CD8-positive, alpha-beta memory T cell (primary cell): ENCODE data around the gene ORC5. TPM values are rescaled to one million over a fixed set of nuclear protein-coding genes. Genes with fewer than 3 reads are reported as not detected.

ENCODE experiments used
- CTCF ChIA-PET: fragments of 350-600 bp; sonication (Branson Sonifier 250); formaldehyde crosslinking; loops from one replicate; lab custom pipeline; 2021; ENCODE audit warnings: antibody characterized with exemption; lab: Charles Lee
- POLR2A ChIA-PET: fragments of 350-600 bp; sonication (Branson Sonifier 250); formaldehyde crosslinking; loops from one replicate; lab custom pipeline; 2021; ENCODE audit warnings: antibody characterized with exemption; lab: Charles Lee
- DNase-seq, 5 donors: peaks; one replicate each; pipeline versions ENCODE4 v3.0.0 to v3.0.0-alpha.2; 2020 to 2022; ENCODE audit warnings: mixed read lengths in 1 of 5
- H3K27ac ChIP-seq: one replicate; pipeline ENCODE4 v1.7.0; 2013; ENCODE audit warnings: low read depth, mild to moderate bottlenecking, low read length, moderate library complexity
- H3K27me3 ChIP-seq: 2 replicates; pipeline ENCODE4 v1.7.0; 2013; ENCODE audit warnings: low read length, mild to moderate bottlenecking; ENCODE audit not compliant: insufficient read depth, poor library complexity, severe bottlenecking
- H3K36me3 ChIP-seq: 2 replicates; pipeline ENCODE4 v1.7.0; 2013; ENCODE audit warnings: mild to moderate bottlenecking, low read length, moderate library complexity; ENCODE audit not compliant: insufficient read depth
- H3K4me1 ChIP-seq: 2 replicates; pipeline ENCODE4 v1.7.0; 2013; ENCODE audit warnings: mild to moderate bottlenecking, low read length, moderate library complexity; ENCODE audit not compliant: insufficient read depth
- H3K4me3 ChIP-seq: 2 replicates; pipeline ENCODE4 v1.7.0; 2013; ENCODE audit warnings: mild to moderate bottlenecking, low read length
- H3K9me3 ChIP-seq: 2 replicates; pipeline ENCODE4 v1.7.0; 2013; ENCODE audit warnings: mild to moderate bottlenecking, low read length
- H3K27ac Mint-ChIP-seq, 8 donors: one replicate each; pipeline ENCODE4 v1.8.0; 2020 to 2021; ENCODE audit warnings: mixed read lengths in 8 of 8, mild to moderate bottlenecking in 6 of 8, inconsistent platforms in 3 of 8, moderate library complexity in 3 of 8
- H3K27me3 Mint-ChIP-seq, 2 donors: one replicate each; pipeline ENCODE4 v1.8.0; 2020 to 2021; ENCODE audit warnings: mixed read lengths in 2 of 2, mild to moderate bottlenecking in 1 of 2, moderate library complexity in 1 of 2
- H3K36me3 Mint-ChIP-seq, 3 donors: one replicate each; pipeline ENCODE4 v1.8.0; 2020 to 2021; ENCODE audit warnings: mixed read lengths in 3 of 3, inconsistent platforms in 1 of 3, mild to moderate bottlenecking in 1 of 3
- H3K4me1 Mint-ChIP-seq, 3 donors: one replicate each; pipeline ENCODE4 v1.8.0; 2020 to 2021; ENCODE audit warnings: mixed read lengths in 3 of 3, inconsistent platforms in 1 of 3, mild to moderate bottlenecking in 1 of 3
- H3K4me3 Mint-ChIP-seq, 7 donors: one replicate each; pipeline ENCODE4 v1.8.0; 2020 to 2021; ENCODE audit warnings: mixed read lengths in 7 of 7, mild to moderate bottlenecking in 6 of 7, moderate library complexity in 4 of 7, inconsistent platforms in 2 of 7
- H3K9me3 Mint-ChIP-seq, 5 donors: one replicate each; pipeline ENCODE4 v1.8.0; 2020 to 2022; ENCODE audit warnings: mixed read lengths in 5 of 5, mild to moderate bottlenecking in 3 of 5, moderate library complexity in 2 of 5, inconsistent platforms in 1 of 5
- polyA plus RNA-seq: library from polyadenylated mRNA; unstranded; fragments of 300-500 nt; fragmentation: Illumina TruSeq; gene quantifications from one replicate; pipeline ENCODE4 v1.2.3, GENCODE V29; 2021
- total RNA-seq, 2 experiments: library from RNA; stranded (reverse); gene quantifications; one replicate each; pipeline ENCODE4 v1.2.3, GENCODE V29; 2021

ORC5 gene
- total and polyA plus RNA-seq, 3 experiments from 2014 or later: 21.2 to 37.3 (median 32.4) TPM

GRCh38 chr7:104209063-104209462 lies 1.2 kb upstream of the ORC5 start:
- H3K9me3 Mint-ChIP-seq: peaks cover 0 to 6% (median 0%) of the 10 kb centered on the region in 5 donors
- H3K27ac Mint-ChIP-seq: peak overlapping the region in 4 of 8 donors; percentile 57 to 98 (median 94)
- Histone ChIP-seq H3K4me3 (no peak overlapping the region), H3K36me3 (peaks cover under 1% of the 10 kb centered on the region), H3K27me3 (no peaks in the 10 kb centered on the region), H3K27ac (no peak overlapping the region), H3K9me3 (no peaks in the 10 kb centered on the region), H3K4me1 (peaks cover 18% of the 10 kb centered on the region)
- no peak for DNase-seq
- POLR2A ChIA-PET: no interaction called here
- CTCF ChIA-PET: no interaction called here
- peaks cover 0 to 13% (median 0%) of the 10 kb centered on the region in 3 donors for H3K36me3 Mint-ChIP-seq
- peaks cover 12 to 28% of the 10 kb centered on the region in 2 donors for H3K27me3 Mint-ChIP-seq
- peak overlapping the region; percentile 51 to 98 (median 95) for H3K4me3 Mint-ChIP-seq
- H3K4me1 Mint-ChIP-seq: peaks cover 32 to 44% (median 42%) of the 10 kb centered on the region in 3 donors

- CTCF ChIA-PET: no interaction called here
Measured at GRCh38 chr7:104208421-104208780, 588 bp upstream of the ORC5 start.

GRCh38 chr7:104207348-104207730 lies 474 bp downstream of the ORC5 start:
- Mint-ChIP-seq H3K9me3 (peaks cover 0 to 6% (median 0%) of the 10 kb centered on the region in 5 donors), H3K36me3 (peaks cover 0 to 30% (median 10%) of the 10 kb centered on the region in 3 donors), H3K27ac (peak overlapping the region; percentile 90 to 99 (median 98)), H3K4me3 (peak overlapping the region; percentile 94 to 98 (median 95)), H3K27me3 (peaks cover 9 to 20% of the 10 kb centered on the region in 2 donors), H3K4me1 (peaks cover 38 to 55% (median 53%) of the 10 kb centered on the region in 3 donors)
- no peaks in the 10 kb centered on the region for H3K27me3 ChIP-seq
- DNase-seq: peak in 1 of 5 donors; percentile 25
- ChIA-PET POLR2A (no interaction called here), CTCF (no interaction called here)
- H3K9me3 ChIP-seq: no peaks in the 10 kb centered on the region
- H3K27ac ChIP-seq: peak overlapping the region; percentile 87
- H3K4me1 ChIP-seq: peaks cover 18% of the 10 kb centered on the region
- peak overlapping the region; percentile 92 for H3K4me3 ChIP-seq
- peaks cover 17% of the 10 kb centered on the region for H3K36me3 ChIP-seq

More at GRCh38 chr7:104208421-104208780, 588 bp upstream of the ORC5 start:
- H3K27me3 ChIP-seq: no peaks in the 10 kb centered on the region
- Mint-ChIP-seq H3K27me3 (peaks cover 12 to 28% of the 10 kb centered on the region in 2 donors), H3K27ac (peak overlapping the region; percentile 90 to 99 (median 98)), H3K4me3 (peak overlapping the region; percentile 94 to 98 (median 95)), H3K9me3 (peaks cover 0 to 6% (median 0%) of the 10 kb centered on the region in 5 donors), H3K36me3 (peaks cover 0 to 20% (median 4%) of the 10 kb centered on the region in 3 donors), H3K4me1 (peaks cover 36 to 51% (median 48%) of the 10 kb centered on the region in 3 donors)
- peak overlapping the region; percentile 87 for H3K27ac ChIP-seq
- DNase-seq: peak in 1 of 5 donors; percentile 4
- H3K4me3 ChIP-seq: peak overlapping the region; percentile 92
- H3K4me1 ChIP-seq: peaks cover 18% of the 10 kb centered on the region
- no peaks in the 10 kb centered on the region for H3K9me3 ChIP-seq
- peaks cover 7% of the 10 kb centered on the region for H3K36me3 ChIP-seq
- POLR2A ChIA-PET: no interaction called here

GRCh38 chr7:104206841-104207240 lies 972 bp downstream of the ORC5 start:
- peaks cover 40 to 58% (median 55%) of the 10 kb centered on the region in 3 donors for H3K4me1 Mint-ChIP-seq
- peaks cover 9 to 17% of the 10 kb centered on the region in 2 donors for H3K27me3 Mint-ChIP-seq
- peak overlapping the region; percentile 90 to 99 (median 98) for H3K27ac Mint-ChIP-seq

GRCh38 chr7:104198673-104199278 lies 9.0 kb downstream of the ORC5 start:
- Histone ChIP-seq H3K27me3 (no peaks in the 10 kb centered on the region), H3K36me3 (peaks cover 52% of the 10 kb centered on the region), H3K9me3 (no peaks in the 10 kb centered on the region), H3K27ac (no peak overlapping the region), H3K4me1 (peaks cover 4% of the 10 kb centered on the region), H3K4me3 (no peak overlapping the region)
- ChIA-PET POLR2A (no interaction called here), CTCF (interaction anchor here (1.4 kb wide), 1 partner anchor 10 kb away, joined by 4 read pairs; no protein-coding TSS in a partner anchor)
- no peak overlapping the region for H3K4me3 Mint-ChIP-seq
- no peaks in the 10 kb centered on the region for H3K27me3 Mint-ChIP-seq
- peaks cover 0 to 2% (median 0%) of the 10 kb centered on the region in 5 donors for H3K9me3 Mint-ChIP-seq
- H3K4me1 Mint-ChIP-seq: peaks cover 26 to 48% (median 32%) of the 10 kb centered on the region in 3 donors
- no peak overlapping the region for H3K27ac Mint-ChIP-seq
- DNase-seq: no peak
- H3K36me3 Mint-ChIP-seq: peaks cover 32 to 85% (median 41%) of the 10 kb centered on the region in 3 donors

More at GRCh38 chr7:104206841-104207240, 972 bp downstream of the ORC5 start:
- Mint-ChIP-seq H3K4me3 (peak overlapping the region; percentile 94 to 98 (median 95)), H3K36me3 (peaks cover 0 to 35% (median 13%) of the 10 kb centered on the region in 3 donors), H3K9me3 (peaks cover 0 to 6% (median 0%) of the 10 kb centered on the region in 5 donors)
- Histone ChIP-seq H3K4me3 (peak overlapping the region; percentile 92), H3K9me3 (no peaks in the 10 kb centered on the region), H3K27ac (peak overlapping the region; percentile 87), H3K27me3 (no peaks in the 10 kb centered on the region), H3K36me3 (peaks cover 17% of the 10 kb centered on the region), H3K4me1 (peaks cover 18% of the 10 kb centered on the region)
- DNase-seq: no peak
- POLR2A ChIA-PET: no interaction called here
- CTCF ChIA-PET: no interaction called here

GRCh38 chr7:104196161-104196560 lies 11.7 kb downstream of the ORC5 start:
- Mint-ChIP-seq H3K27me3 (no peaks in the 10 kb centered on the region), H3K4me3 (peak overlapping the region in 1 of 7 donors; percentile 4), H3K4me1 (peaks cover 26 to 40% (median 28%) of the 10 kb centered on the region in 3 donors), H3K9me3 (peaks cover 0 to 4% (median 2%) of the 10 kb centered on the region in 5 donors), H3K27ac (peak overlapping the region in 7 of 8 donors; percentile 7 to 80 (median 21)), H3K36me3 (peaks cover 42 to 86% (median 56%) of the 10 kb centered on the region in 3 donors)
- Histone ChIP-seq H3K9me3 (no peaks in the 10 kb centered on the region), H3K4me1 (peaks cover 4% of the 10 kb centered on the region), H3K4me3 (no peak overlapping the region), H3K36me3 (peaks cover 37% of the 10 kb centered on the region), H3K27me3 (no peaks in the 10 kb centered on the region), H3K27ac (no peak overlapping the region)
- POLR2A ChIA-PET: no interaction called here
- no peak for DNase-seq
- CTCF ChIA-PET: no interaction called here

- Mint-ChIP-seq H3K36me3 (peaks cover 38 to 79% (median 42%) of the 10 kb centered on the region in 3 donors), H3K4me1 (peaks cover 16 to 35% (median 22%) of the 10 kb centered on the region in 3 donors), H3K27ac (no peak overlapping the region), H3K27me3 (no peaks in the 10 kb centered on the region), H3K9me3 (peaks cover 0 to 4% (median 2%) of the 10 kb centered on the region in 5 donors), H3K4me3 (no peak overlapping the region)
- no peaks in the 10 kb centered on the region for H3K27me3 ChIP-seq
- ChIA-PET POLR2A (no interaction called here), CTCF (interaction anchor here (1.5 kb wide), 1 partner anchor 39 kb away, joined by 6 read pairs; no protein-coding TSS in a partner anchor)
- no peak overlapping the region for H3K27ac ChIP-seq
- H3K4me3 ChIP-seq: no peak overlapping the region
- DNase-seq: no peak
- peaks cover 17% of the 10 kb centered on the region for H3K36me3 ChIP-seq
- no peaks in the 10 kb centered on the region for H3K9me3 ChIP-seq
- peaks cover 4% of the 10 kb centered on the region for H3K4me1 ChIP-seq
Measured at GRCh38 chr7:104192434-104192833, 15.4 kb downstream of the ORC5 start.

- Mint-ChIP-seq H3K27me3 (no peaks in the 10 kb centered on the region), H3K36me3 (peaks cover 13 to 82% (median 30%) of the 10 kb centered on the region in 3 donors), H3K27ac (no peak overlapping the region), H3K4me1 (peaks cover 0 to 7% (median 0%) of the 10 kb centered on the region in 3 donors), H3K9me3 (no peaks in the 10 kb centered on the region), H3K4me3 (no peak overlapping the region)
- no peaks in the 10 kb centered on the region for H3K27me3 ChIP-seq
- POLR2A ChIA-PET: no interaction called here
- H3K27ac ChIP-seq: no peak overlapping the region
- CTCF ChIA-PET: no interaction called here
- no peaks in the 10 kb centered on the region for H3K4me1 ChIP-seq
- no peaks in the 10 kb centered on the region for H3K9me3 ChIP-seq
- H3K36me3 ChIP-seq: peaks cover 18% of the 10 kb centered on the region
- H3K4me3 ChIP-seq: no peak overlapping the region
- no peak for DNase-seq
Measured at GRCh38 chr7:104185346-104185745, 22.5 kb downstream of the ORC5 start.
